GM19193 (cell line): ENCODE data around the gene SFN.

ENCODE experiments used
- POLR2A ChIP-seq: IDR thresholded peaks from 4 replicates; pipeline ENCODE4 v1.6.1; 2011; ENCODE audit not compliant: insufficient read depth, insufficient read length; ENCODE audit errors: extremely low read depth

Gene SFN

GRCh38 chr1:26856604-26857469 is 6.1 kb upstream of the SFN start:
- TF ChIP-seq POLR2A: no peak

- no peak for TF ChIP-seq POLR2A
Observed at GRCh38 chr1:26857473-26858060, 5.4 kb upstream of the SFN start.

- no peak for TF ChIP-seq POLR2A
Observed at GRCh38 chr1:26858160-26858559, 4.8 kb upstream of the SFN start.

GRCh38 chr1:26858891-26859640 is 3.9 kb upstream of the SFN start:
- no peak for TF ChIP-seq POLR2A

- TF ChIP-seq POLR2A: no peak
Observed at GRCh38 chr1:26861286-26861701, 1.7 kb upstream of the SFN start.

- no peak for TF ChIP-seq POLR2A
Observed at GRCh38 chr1:26861889-26862378, 1.0 kb upstream of the SFN start.

GRCh38 chr1:26863685-26864077 is 732 bp downstream of the SFN start:
- TF ChIP-seq POLR2A: no peak

- peak; percentile 98 for TF ChIP-seq POLR2A
Observed at GRCh38 chr1:26864610-26865480, 1.9 kb downstream of the SFN start.

- no peak for TF ChIP-seq POLR2A
Observed at GRCh38 chr1:26874896-26875295, 11.9 kb downstream of the SFN start.

- no peak for TF ChIP-seq POLR2A
Observed at GRCh38 chr1:26877326-26877725, 14.4 kb downstream of the SFN start.

- no peak for TF ChIP-seq POLR2A
Observed at GRCh38 chr1:26879793-26880192, 16.8 kb downstream of the SFN start.

- TF ChIP-seq POLR2A: no peak
Observed at GRCh38 chr1:26882696-26883463, 19.9 kb downstream of the SFN start.

- TF ChIP-seq POLR2A: no peak
Observed at GRCh38 chr1:26887125-26887524, 24.2 kb downstream of the SFN start.

- no peak for TF ChIP-seq POLR2A
Observed at GRCh38 chr1:26888231-26888630, 25.3 kb downstream of the SFN start.
